Activated CD4-positive, alpha-beta T cell treated with anti-CD3 and anti-CD28 coated beads, Interleukin-2, amount 10 ng/mL, durations not matched to agents 7 days and 5 days (primary cell): ENCODE measurements around the gene PDZK1IP1. TPM values are rescaled to one million over a fixed set of nuclear protein-coding genes. Genes with fewer than 3 reads are reported as not detected.

Experiments
- CTCF ChIA-PET: fragments of 350-600 bp; sonication (Branson Sonifier 250); formaldehyde crosslinking; loops from one replicate; lab custom pipeline; 2021; ENCODE audit warnings: antibody characterized with exemption; lab: Charles Lee
- POLR2A ChIA-PET: fragments of 350-600 bp; sonication (Branson Sonifier 250); formaldehyde crosslinking; loops from one replicate; lab custom pipeline; 2021; ENCODE audit warnings: antibody characterized with exemption; lab: Charles Lee
- DNase-seq: peaks from one replicate; pipeline ENCODE4 v3.0.0-alpha.2; 2020
- H3K27ac Mint-ChIP-seq: one replicate; pipeline ENCODE4 v1.8.0; 2021; ENCODE audit warnings: mild to moderate bottlenecking, moderate library complexity, mixed read lengths
- H3K27me3 Mint-ChIP-seq: one replicate; pipeline ENCODE4 v1.8.0; 2021; ENCODE audit warnings: mixed read lengths
- H3K36me3 Mint-ChIP-seq: one replicate; pipeline ENCODE4 v1.8.0; 2021; ENCODE audit warnings: low read depth, mixed read lengths
- H3K4me1 Mint-ChIP-seq: one replicate; pipeline ENCODE4 v1.8.0; 2021; ENCODE audit warnings: mixed read lengths
- H3K4me3 Mint-ChIP-seq: one replicate; pipeline ENCODE4 v1.8.0; 2021; ENCODE audit warnings: mild to moderate bottlenecking, moderate library complexity, mixed read lengths
- H3K9me3 Mint-ChIP-seq: one replicate; pipeline ENCODE4 v1.8.0; 2021; ENCODE audit warnings: mixed read lengths
- total RNA-seq, 2 experiments: library from RNA; stranded (reverse); gene quantifications; one replicate each; pipeline ENCODE4 v1.2.3, GENCODE V29; 2021

Gene PDZK1IP1
- total RNA-seq, 2 experiments from 2014 or later = not detected

DNA sequence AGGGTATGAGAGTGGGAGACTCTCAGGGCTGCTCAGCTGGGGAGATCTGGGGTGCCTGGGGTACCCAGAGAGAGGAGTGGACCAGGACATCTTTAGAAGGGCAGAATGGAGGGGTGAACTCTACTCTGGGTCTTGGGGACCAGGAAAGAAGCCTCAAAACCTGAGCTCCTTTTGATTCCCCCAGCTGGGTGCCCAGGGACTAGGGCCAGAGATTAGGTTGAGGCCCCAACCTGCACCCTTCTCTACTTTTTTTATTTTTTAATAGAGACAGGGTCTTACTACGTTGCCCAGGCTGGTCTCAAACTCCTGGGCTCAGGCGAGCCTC, 1.9 kb downstream of the PDZK1IP1 start:
- Mint-ChIP-seq H3K27me3 (no peaks in the 10 kb centered on the region), H3K36me3 (no peaks in the 10 kb centered on the region), H3K4me3 (no peak overlapping the region), H3K9me3 (no peaks in the 10 kb centered on the region), H3K27ac (no peak overlapping the region), H3K4me1 (peaks cover 1% of the 10 kb centered on the region)
- DNase-seq = no peak
- POLR2A ChIA-PET = no interaction called here
- CTCF ChIA-PET = interaction anchor here (1.6 to 2.2 kb wide), 2 partner anchors 9 to 12 kb away, joined by 6 to 12 read pairs; no protein-coding TSS in a partner anchor

DNA sequence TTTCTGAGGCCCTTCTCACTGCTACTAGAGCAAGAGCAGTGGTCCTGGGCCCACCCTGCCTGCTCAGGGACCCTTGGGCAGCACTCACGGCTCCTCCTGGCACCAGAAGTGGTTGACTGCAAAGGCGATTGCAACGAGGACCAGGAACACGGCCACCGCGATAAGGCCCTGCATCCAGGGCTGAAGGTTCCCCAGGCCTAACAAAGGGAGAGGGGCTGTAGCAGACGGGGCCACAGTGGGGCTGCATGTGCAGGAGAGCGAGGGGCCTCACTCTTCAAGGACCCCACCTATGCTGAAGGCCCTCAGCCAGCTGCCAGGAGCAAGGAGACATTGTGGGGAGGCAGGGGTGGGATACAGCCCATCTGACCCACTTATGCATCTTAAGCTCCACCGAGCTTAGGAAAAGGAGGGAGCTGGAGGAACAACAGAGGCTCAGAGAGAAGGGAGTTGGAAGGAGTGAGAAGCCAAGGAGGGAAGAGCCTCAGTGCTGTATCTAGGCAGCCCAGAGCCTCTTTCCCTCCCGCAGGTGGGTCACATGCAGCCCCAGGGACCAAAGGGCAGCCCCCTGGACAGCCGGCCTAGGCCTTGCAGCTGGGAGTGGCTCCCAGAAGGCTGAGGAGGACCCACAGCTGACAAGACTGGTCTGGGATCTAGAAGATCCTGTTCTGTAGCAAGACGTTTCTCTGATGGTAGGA, 2.5 kb downstream of the PDZK1IP1 start:
- no peak overlapping the region for H3K27ac Mint-ChIP-seq
- DNase-seq = no peak
- no peaks in the 10 kb centered on the region for H3K9me3 Mint-ChIP-seq
- ChIA-PET CTCF (interaction anchor here (1.6 to 2.2 kb wide), 2 partner anchors 8 to 11 kb away, joined by 6 to 12 read pairs; no protein-coding TSS in a partner anchor), POLR2A (no interaction called here)
- no peaks in the 10 kb centered on the region for H3K36me3 Mint-ChIP-seq
- H3K4me1 Mint-ChIP-seq = peaks cover 1% of the 10 kb centered on the region
- no peak overlapping the region for H3K4me3 Mint-ChIP-seq
- H3K27me3 Mint-ChIP-seq = no peaks in the 10 kb centered on the region

DNA sequence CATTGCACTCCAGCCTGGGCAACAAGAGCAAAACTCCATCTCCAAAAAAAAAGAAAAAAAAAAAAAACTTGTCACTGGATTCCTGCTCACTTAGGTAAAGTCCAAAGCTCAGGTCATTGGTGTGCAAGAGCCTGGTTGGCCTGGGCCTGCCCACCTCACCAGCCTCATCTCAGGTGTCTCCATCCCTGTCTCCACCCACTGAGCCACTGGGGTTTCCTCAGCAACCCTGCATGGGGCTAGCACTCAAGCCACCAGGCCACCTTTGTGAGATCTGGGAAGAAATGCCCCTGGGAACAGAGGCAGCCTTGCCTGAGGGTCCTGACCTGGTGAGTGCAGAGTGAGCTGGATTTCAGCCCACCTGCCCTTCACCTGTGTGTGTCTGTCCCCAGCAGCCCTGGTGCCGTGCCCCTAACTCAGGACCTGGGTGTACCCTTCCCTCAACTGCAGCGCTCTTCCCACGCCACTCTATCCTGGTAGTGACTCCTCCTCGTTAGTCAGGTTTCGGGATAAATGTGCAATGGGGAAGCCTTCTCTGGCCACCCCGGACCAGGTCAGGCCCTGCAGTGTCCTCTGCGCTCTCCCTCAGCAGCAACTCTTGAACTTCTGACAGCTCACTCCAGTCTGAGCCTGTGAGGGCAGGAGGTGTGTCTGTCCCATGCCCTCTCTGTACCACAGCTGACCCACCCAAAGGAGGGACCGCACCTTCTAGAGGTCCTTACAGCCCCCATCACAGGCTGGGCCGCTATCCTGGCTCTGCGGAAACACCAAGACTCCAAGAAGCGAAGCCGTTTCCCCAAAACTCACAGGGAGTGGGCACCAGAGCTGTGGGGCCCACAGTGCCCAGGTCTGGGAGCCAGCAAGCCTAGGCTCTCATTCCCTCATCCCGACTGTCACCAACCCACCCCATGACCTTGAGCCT, 3.3 kb downstream of the PDZK1IP1 start:
- Mint-ChIP-seq H3K36me3 (no peaks in the 10 kb centered on the region), H3K4me1 (no peaks in the 10 kb centered on the region), H3K27ac (no peak overlapping the region), H3K9me3 (no peaks in the 10 kb centered on the region), H3K4me3 (no peak overlapping the region), H3K27me3 (no peaks in the 10 kb centered on the region)
- CTCF ChIA-PET = interaction anchor here (2.2 kb wide), 1 partner anchor 10 kb away, joined by 6 read pairs; no protein-coding TSS in a partner anchor
- DNase-seq = no peak
- POLR2A ChIA-PET = no interaction called here

DNA sequence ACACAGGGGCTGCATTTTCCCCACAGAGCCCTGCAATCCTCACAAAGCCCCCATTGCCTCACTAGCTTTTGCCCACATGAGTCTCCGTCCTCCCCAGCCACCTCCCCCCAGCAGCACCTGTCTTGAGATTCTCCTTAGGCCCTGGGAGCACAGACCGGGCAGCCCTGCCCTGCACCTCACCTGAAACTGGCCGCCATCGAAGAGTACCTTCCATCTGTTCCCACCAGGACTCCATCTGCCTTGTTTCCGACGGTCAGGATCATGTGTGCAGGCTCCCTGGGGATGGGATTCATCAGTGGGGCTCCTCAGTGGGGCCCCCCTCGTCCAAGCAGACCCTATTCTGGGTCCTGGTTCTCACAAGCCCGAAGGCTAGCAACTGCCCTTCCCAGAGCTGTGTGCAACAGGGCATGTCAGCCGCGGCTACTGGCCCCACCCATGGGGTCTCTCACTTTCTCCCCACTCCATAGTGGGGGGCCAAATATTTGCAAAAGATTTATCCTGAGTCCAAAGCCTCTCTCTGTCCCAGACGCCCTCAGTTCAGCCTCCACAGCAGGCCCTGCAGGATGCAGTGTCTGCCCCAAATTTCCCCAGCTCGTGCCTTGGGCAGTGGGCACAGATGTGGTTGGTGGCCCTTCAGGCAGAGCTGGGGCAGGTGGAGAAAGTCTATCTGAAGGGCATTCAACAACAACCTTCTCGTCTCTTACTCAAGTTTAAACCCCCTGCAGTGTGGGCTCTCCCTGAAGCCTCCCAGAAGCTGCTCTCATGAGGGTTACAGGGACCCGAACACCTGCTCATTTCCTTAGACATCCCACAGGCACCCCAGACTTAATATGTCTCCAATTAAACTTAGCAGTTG, 4.8 kb downstream of the PDZK1IP1 start:
- no peak overlapping the region for H3K27ac Mint-ChIP-seq
- no peaks in the 10 kb centered on the region for H3K9me3 Mint-ChIP-seq
- H3K36me3 Mint-ChIP-seq = no peaks in the 10 kb centered on the region

DNA sequence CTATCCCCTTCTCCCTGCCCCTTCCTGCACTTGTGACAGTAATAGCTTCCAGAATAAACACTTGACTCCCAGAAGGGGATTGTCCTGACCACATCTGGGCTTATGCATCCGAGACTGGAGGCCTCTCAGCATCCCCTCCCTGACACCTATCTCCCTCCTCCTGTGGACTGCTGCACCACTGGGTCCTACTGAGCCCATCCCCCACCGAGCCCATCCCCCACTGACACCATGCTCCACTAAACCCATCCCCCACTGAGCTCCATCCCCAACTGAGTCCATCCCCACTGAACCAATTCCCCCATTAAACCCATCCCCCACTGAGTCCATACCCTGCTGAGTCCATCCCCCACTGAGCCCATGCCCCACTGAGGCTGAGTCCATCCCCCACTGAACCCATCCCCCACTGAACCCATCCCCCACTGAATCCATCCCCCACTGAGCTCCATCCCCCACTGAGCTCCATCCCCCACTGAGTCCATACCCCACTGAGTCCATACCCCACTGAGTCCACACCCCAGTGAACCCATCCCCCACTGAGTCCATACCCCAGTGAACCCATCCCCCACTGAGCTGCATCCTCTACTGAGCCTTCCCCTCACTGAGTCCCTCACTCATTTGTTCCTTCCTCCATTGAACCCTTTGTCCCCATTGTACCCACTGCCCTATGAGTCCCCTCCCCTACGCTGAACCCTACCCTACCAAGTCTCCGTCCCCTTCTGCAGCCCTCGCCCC, 5.6 kb downstream of the PDZK1IP1 start:
- ChIA-PET POLR2A (no interaction called here), CTCF (interaction anchor here (0.6 to 3.2 kb wide), 4 partner anchors 9 to 756 kb away, joined by 3 to 23 read pairs (median 4); partner anchors contain the start of gene FOXD2)
- DNase-seq = no peak
- H3K4me3 Mint-ChIP-seq = no peak overlapping the region
- peaks cover 5% of the 10 kb centered on the region for H3K4me1 Mint-ChIP-seq
- peaks cover 12% of the 10 kb centered on the region for H3K27me3 Mint-ChIP-seq
- no peaks in the 10 kb centered on the region for H3K9me3 Mint-ChIP-seq
- H3K36me3 Mint-ChIP-seq = no peaks in the 10 kb centered on the region
- H3K27ac Mint-ChIP-seq = no peak overlapping the region

More for the DNA sequence above, 4.8 kb downstream of the PDZK1IP1 start:
- CTCF ChIA-PET = interaction anchor here (0.6 to 3.2 kb wide), 3 partner anchors 8 to 757 kb away, joined by 3 to 23 read pairs (median 5); no protein-coding TSS in a partner anchor
- peaks cover 8% of the 10 kb centered on the region for H3K27me3 Mint-ChIP-seq
- no peak for DNase-seq
- H3K4me1 Mint-ChIP-seq = no peaks in the 10 kb centered on the region
- H3K4me3 Mint-ChIP-seq = no peak overlapping the region
- POLR2A ChIA-PET = no interaction called here

DNA sequence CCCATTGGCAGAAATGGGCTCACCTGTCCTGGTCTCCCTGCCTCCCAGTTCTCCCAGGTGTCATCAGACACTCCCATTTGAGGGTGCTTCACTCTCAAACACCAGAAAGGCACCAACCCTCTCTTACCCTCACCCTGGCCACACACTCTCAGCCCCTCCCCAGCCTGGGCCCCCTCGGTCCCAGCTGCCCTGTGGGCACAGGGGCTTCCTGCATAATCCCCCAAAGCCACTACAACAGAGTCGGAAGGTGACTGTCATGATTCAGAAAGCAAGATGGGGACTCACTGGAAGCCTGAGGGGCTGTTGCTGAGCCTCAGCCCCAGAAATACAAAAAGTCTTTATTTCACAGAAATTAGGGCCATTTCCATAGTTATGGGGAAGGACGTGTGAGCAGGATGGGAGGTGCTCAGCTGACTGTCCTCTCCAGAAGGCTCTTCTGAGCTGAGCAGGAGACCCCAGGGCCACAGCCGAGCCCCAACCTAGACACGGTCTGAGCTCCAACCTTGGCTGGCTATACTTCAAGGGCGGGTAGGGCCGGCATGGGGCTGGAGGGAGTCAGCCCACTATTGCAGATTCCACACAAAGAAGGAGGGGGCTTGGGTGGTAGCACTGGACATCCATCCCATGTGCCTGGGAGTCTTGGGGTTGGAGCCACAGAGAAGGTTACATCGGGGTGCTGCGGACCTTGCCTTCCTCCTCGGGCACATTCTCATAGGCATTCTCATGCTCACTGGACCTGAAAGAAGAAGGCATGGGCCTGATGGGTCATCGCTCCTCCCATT, 6.3 kb downstream of the PDZK1IP1 start:
- ChIA-PET POLR2A (no interaction called here), CTCF (interaction anchor here (1.1 to 3.2 kb wide), 4 partner anchors 10 to 254 kb away, joined by 3 to 23 read pairs (median 5); partner anchors contain the start of gene FOXD2)

DNA sequence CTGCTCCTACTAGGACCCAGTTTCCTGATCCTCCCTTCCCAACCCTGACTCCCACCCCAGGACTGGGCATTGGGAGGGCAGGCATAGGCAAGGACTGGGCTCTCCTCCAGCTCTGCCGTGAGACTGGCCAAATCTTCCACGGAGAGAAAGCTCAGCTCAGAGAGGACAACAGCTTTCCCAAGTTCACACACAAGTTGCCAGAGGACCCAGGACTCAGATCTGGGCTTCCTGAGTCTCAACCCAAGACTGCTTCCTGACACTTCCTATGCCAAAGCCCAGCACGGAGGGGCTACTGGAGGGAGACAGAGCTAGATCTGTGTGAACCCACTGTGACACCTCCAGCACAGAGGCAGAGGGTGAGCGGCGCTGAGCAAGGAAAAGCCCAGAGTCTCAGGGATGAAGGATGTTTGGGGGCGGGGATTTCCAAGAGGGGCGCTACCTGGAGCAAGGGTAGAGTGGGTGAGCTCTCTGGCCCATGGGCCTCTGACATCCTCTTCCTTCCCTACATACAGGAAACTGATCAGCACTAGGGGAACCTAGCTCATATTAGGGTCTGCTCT, 7.1 kb downstream of the PDZK1IP1 start:
- H3K27ac Mint-ChIP-seq = no peak overlapping the region
- POLR2A ChIA-PET = no interaction called here
- H3K9me3 Mint-ChIP-seq = no peaks in the 10 kb centered on the region
- DNase-seq = no peak
- H3K4me3 Mint-ChIP-seq = no peak overlapping the region
- H3K4me1 Mint-ChIP-seq = peaks cover 8% of the 10 kb centered on the region
- H3K27me3 Mint-ChIP-seq = peaks cover 15% of the 10 kb centered on the region
- CTCF ChIA-PET = interaction anchor here (1.3 to 3.2 kb wide), 2 partner anchors 11 to 80 kb away, joined by 5 to 23 read pairs; no protein-coding TSS in a partner anchor
- no peaks in the 10 kb centered on the region for H3K36me3 Mint-ChIP-seq

More for the DNA sequence above, 6.3 kb downstream of the PDZK1IP1 start:
- Mint-ChIP-seq H3K27ac (no peak overlapping the region), H3K4me1 (peaks cover 8% of the 10 kb centered on the region), H3K27me3 (peaks cover 15% of the 10 kb centered on the region), H3K4me3 (no peak overlapping the region), H3K36me3 (no peaks in the 10 kb centered on the region), H3K9me3 (no peaks in the 10 kb centered on the region)
- no peak for DNase-seq

DNA sequence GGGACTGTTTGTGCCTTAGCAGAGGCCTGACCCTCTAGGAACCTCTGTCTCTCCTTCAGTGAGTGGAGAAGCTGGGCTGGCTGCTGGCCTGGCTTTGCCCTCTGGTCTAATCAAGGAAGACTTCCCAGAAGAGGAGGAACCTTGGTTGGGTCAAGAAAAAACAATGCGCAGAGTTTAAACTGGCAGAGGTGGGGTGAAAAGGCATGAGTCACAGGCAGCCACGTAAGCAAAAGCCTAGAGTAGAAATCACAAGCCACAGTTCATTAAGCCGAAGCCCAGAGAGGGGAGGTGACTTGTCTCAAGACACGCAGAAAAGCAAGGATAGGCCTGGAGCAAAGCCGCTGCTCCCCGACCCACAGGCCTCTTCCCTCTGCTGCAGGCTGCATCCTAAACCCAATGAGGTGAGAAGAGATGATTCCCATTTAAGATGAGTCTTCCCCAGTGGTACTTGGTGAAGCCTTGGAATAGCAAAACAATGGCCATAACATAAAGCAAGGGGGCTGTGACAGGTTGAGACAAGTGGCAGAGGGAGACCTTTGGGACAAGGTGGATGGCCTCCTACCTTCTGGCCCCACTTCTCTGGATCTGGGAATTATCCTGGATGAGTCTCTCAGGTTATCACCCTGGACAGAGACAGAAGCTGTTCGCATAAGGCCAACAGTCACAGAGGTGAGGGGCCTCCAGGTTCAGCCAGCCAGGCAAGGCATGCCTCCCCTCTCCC, 7.7 kb downstream of the PDZK1IP1 start:
- Mint-ChIP-seq H3K27me3 (peaks cover 15% of the 10 kb centered on the region), H3K4me3 (no peak overlapping the region), H3K9me3 (no peaks in the 10 kb centered on the region), H3K27ac (no peak overlapping the region), H3K4me1 (peaks cover 8% of the 10 kb centered on the region), H3K36me3 (no peaks in the 10 kb centered on the region)
- ChIA-PET POLR2A (no interaction called here), CTCF (interaction anchor here (0.8 to 3.2 kb wide), 2 partner anchors 11 kb away, joined by 3 to 23 read pairs; no protein-coding TSS in a partner anchor)
- DNase-seq = no peak

DNA sequence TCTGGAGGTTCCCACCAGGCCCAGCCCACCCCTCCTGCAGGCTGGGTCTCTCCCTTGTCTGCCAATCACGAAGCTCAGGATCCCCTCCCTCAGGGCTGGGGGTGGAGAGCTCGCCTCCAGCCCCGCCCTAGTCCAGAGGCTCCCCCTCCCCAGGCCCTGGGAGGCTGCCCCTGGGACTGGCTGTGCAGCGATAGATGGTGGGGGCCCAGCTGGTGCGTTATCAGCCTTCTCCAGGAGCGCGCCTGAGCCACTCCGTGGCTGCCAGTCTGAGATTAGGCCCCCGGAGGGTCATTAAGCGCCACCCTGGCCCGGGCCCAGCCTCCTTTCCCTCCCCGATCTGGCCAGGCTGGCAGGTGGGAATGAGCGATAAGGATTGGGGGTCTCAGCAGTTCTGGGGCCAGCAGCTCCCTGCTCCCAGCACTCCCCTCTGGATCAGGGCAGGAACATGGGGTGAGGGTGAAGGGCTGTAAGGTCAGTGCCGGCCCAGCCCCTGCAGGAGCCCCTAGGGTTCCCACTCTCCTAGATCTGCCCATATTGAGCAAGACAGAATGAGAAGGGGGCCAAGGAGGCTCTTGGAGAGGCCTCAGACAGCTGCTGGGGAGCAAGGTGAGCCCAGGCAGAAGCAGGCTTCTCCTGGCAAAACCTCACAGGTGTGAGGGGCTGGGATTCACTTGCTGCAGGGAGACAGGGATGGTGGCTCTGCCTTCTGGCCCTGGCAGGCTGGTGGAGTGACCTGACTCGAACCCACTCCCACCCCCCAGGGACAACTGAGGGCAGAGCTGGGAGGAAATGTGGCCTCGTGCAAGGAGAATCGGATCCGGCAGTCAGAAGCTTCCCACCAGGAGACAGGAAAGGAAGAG, 8.5 kb downstream of the PDZK1IP1 start:
- POLR2A ChIA-PET = no interaction called here
- DNase-seq = no peak
- Mint-ChIP-seq H3K27ac (no peak overlapping the region), H3K4me1 (peaks cover 8% of the 10 kb centered on the region), H3K27me3 (peaks cover 15% of the 10 kb centered on the region), H3K9me3 (no peaks in the 10 kb centered on the region), H3K4me3 (no peak overlapping the region), H3K36me3 (no peaks in the 10 kb centered on the region)
- CTCF ChIA-PET = interaction anchor here (0.7 to 1.2 kb wide), 3 partner anchors 12 to 31 kb away, joined by 3 to 5 read pairs (median 4); no protein-coding TSS in a partner anchor
